ENCODE results near the gene ACTR3C.
"Not testable (repeated sequence)": the region's sequence is repeated elsewhere in the genome, so short reads cannot be mapped to it uniquely, and the experiment has no call there.

The ACTR3C gene

GRCh38 chr7:150334108-150334507 lies 10.8 kb upstream of the ACTR3C start:
- no peak for DNase-seq

- no peak for DNase-seq
Measured at GRCh38 chr7:150333659-150334058, 10.3 kb upstream of the ACTR3C start.

GRCh38 chr7:150332852-150333635 lies 9.7 kb upstream of the ACTR3C start:
- no peak for DNase-seq

- DNase-seq, result no peak
Measured at GRCh38 chr7:150330211-150330885, 7.0 kb upstream of the ACTR3C start.

DNA sequence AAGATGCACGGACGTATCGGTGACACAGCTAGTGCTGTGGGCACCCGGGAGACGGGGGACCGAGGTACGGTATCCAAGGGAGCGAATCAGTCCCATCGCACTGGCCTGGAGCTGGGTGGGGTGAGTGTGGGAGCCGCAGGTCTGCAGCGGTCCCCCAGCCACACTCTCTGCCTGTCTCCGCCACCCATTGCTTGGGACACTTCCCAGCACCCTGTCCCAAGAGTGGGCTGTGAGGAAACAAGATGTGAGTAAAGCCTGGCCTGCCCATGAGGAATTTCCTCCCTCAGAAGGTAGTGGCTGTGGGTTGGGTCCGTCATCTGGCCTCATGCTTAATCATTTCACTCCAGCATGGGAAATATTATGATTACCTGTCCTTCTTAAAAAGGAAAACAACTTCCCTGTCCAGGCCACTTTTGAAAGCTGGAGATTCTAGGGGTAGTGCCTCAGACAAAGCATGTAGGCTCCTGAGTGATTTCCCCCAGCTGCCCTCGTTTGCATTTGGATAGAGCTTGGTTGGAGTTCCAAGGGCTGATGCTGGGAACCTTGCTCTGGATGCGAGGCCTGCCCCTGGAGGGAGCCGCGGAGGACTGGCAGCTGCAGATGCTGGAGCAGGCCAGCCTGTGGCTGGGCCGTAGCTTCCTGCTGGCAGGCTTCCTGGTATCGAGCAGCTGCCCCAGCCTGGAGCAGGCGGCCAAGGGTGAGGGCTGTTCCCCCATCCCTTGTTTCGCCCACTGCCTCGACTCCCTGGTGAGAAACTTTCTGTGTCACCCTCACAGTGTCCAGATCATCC lies 6.2 kb upstream of the ACTR3C start:
- no peak for DNase-seq

DNA sequence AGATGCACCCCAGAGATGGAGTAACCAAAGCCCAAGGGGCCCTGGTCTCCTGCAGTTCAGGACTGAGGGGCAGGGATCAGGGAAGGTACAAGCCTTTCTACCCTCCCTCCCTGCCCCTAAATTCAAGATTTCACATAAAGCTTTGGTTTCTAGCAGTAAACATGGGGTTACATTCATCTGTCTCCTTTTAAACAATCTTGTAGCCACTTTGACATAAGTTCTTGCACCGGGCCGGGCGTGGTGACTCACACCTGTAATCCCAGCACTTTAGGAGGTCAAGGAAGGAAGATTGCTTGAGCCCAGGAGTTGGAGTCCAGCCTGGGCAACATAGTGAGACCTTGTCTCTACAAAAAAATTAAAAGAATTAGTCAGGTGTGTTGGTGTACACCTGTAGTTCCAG lies 4.0 kb upstream of the ACTR3C start:
- DNase-seq, result no peak

DNA sequence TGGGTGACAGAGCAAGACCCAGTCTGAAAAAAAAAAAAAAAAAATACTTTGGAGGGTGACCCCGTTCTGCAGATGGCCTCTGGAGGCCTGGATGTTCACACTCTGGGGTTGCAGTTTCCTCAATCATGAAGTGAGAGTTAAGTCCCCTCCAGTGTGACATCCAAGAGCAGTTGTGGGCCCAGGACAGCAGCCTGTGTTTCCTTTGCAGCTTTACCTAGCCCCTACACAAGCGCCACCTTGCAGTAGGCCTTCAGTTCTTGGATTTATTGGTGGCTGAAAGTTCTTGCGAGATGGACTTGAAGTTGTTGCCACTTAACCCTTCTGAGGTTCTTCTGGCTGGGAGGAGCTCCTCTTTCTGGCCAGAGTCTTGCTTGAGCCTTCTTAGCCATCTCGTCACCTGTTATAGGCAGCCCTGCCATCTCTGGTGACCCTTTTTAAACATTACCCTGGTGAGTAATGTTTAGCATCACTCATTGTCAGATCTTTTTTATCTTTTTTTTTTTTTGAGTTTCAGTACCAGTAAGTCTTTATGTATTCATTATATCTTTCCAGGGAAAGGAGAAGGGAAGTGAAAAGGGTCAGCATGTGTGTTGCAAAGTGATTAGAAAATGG lies 3.4 kb upstream of the ACTR3C start:
- no peak for DNase-seq

DNA sequence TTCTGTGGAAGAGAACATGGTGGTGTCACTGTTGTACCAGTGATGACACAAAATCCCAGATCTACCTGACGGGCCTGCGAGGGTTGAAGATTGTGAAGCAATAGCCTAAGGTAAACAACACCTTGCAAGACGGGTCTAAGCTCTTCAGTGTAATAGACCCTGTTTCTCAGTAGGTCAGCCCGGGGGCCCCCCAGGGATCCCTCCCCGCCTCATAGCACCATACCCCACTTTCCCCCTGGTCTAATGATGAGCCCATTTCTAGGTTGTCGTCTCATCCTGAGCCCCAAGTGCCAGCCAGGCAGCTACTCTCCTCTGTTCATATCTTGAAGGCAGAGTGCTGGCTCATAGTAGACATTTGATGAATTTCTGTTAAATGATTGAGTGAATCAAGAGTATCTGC lies 2.6 kb upstream of the ACTR3C start:
- no peak for DNase-seq

DNA sequence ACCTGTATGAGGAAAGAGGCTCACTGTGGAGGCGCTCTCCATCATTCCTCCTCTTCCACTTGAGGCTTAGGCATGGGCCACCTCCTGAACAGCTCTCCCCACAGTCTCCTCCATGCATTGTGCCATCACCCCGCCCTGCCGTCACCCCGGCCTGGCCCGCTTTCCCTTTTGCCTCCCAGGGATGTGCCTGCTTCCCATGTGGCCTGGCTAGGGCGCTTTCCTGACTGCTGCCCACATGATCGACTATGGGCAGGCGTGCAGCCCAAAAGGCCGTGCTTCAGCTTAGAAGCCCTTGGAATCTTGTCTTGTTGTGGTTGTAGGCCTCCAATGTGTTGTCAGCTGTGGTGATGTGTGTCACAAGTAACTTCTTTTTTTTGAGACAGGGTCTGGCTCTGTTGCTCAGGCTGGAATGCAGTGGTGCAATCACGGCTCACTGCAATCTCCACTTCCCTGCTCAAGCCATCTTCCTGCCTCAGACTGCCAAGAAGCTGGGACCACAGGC lies 1.8 kb upstream of the ACTR3C start:
- DNase-seq, result no peak

GRCh38 chr7:150324373-150324961 lies 1.1 kb upstream of the ACTR3C start:
- DNase-seq, result peak; percentile 24

GRCh38 chr7:150323682-150324372 lies 482 bp upstream of the ACTR3C start:
- DNase-seq, result no peak

DNA sequence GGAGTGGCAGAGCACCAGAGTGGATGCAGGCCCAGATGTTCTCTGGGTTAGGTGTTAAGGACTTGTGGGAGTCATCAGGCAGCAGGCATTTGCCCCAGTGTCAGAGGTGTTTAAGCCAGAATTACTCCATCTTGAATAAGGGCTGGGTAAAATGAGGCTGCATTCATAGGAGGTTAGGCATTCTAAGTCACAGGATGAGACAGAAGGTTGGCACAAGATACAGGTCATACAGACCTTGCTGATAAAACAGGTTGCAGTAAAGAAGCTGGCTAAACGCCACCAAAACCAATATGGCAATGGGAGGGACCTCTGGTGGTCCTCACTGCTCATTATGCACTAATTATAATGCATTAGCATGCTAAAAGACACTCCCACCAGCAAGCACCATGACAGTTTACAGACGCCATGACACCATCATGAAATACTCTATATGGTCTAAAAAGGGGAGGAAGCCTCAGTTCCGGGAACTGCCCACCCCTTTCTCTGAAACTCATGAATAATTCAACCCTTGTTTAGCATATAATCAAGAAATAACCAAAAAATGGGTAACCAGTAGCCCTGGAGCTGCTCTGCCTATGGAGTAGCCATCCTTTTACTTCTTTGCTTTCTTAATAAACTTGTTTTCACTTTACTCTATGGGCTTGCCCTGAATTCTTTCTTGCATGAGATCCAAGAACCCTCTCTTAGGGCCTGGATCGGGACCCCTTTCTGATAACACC lies 1.1 kb downstream of the ACTR3C start:
- peak; percentile 91 for DNase-seq

GRCh38 chr7:150321788-150322113 lies 1.6 kb downstream of the ACTR3C start:
- no peak for DNase-seq

DNA sequence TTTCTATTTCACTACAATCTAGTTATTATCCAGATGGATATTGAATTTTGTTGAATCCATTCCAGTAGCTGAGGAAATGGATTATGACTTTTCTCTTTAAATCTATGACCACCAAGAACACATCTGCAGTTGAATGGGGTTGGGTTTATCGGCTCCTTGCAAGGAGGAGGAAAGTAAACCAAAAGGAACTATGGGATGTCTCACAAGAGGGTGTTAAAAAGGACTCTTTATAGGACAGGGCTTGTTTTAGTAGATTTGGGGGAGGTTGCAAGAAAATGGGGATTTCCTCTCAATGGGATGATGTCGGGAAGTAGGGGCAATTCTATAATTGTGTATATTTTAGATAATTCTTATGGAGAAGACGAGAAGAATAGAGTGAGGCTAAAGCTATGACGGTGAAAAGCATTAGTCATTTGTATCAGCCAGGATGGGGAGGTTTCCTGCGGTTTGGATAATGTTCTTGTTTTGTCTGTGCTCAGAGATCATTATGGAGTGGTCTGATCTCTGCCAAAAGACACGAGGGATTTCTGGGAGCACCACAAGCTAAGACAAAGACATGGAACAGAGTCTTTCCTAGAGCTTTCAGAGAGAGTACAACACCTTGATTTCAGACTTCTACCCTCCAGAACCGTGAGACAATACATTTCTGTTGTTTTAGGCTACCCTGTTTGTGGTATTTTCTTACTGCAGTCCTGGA lies 5.4 kb downstream of the ACTR3C start:
- peak; percentile 81 for DNase-seq

GRCh38 chr7:150316987-150317386 lies 6.4 kb downstream of the ACTR3C start:
- not testable (repeated sequence) for DNase-seq

DNA sequence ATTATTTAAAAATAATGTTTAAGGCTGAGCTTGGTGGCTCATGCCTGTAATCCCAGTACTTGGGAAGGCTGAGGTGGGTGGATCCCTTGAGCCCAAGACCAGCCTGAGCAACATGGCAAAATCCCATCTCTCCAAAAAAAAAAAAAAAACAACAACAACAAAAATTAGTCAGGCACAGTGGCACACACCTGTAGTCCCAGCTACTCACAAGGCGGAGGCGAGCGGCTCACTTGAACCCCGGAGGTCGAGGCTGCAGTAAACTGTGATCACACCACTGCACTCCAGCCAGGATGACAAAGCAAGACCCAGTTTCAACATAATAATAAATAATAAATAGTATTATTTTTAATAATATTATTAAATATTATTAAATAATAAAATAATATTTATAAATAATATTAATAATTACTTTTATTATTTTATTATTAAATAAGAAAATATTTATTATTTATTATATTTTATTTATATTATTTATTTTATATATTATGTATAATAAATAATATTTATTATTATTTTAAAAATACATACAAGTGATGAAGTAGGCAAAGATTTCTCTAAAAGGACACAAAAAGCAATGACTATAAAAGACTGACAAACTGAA lies 8.6 kb downstream of the ACTR3C start:
- no peak for DNase-seq

- no peak for DNase-seq
Measured at GRCh38 chr7:150313870-150314269, 9.5 kb downstream of the ACTR3C start.

GRCh38 chr7:150313367-150313809 lies 10.0 kb downstream of the ACTR3C start:
- DNase-seq, result peak; percentile 77

DNA sequence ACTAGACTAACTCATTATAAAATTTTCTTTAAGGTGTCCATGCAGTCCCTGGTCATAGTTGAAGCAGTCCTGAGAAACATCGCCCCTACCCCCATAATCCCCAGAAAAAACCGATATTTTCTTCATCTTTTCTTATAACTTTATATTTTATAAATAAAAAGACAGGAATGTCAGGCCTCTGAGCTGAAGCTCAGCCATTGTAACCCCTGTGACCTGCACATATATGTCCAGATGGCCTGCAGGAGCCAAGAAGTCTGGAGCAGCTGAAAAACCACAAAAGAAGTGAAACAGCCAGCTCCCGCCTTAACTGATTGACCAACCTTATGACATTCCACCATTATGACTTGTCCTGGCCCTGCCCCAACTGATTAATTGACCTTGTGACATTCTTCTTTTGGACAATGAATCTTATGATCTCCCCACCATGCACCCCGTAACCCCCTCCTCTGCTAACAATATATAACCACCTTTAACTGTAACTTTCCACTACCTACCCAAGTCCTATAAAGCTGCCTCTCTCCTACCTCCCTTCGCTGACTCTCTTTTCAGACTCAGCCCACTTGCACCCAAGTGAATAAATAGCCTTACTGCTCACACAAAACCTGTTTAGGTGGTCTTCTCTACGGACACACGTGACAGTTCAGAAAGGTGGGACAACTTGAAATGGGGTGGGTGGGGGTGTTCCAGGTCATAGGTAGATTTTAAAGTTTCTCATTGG lies 10.5 kb downstream of the ACTR3C start:
- DNase-seq, result peak; percentile 85

- no peak for DNase-seq
Measured at GRCh38 chr7:150311711-150312110, 11.6 kb downstream of the ACTR3C start.

Measured in OCI-M1 (cell line).